Fibroblast of lung (primary cell): ENCODE data around the gene CCSER2.

Experiments used
- EZH2 ChIP-seq: IDR thresholded peaks from 2 replicates; pipeline ENCODE4 v1.5.1; 2012; ENCODE audit warnings: low read length, control low read depth, mild to moderate bottlenecking; ENCODE audit errors: missing control alignments
- TF ChIP-seq, protein P1 (sequence below), 2 donors: IDR thresholded peaks in 1 of 2; conservative IDR thresholded peaks in 1 of 2; 1 replicate in 1 of 2; 2 replicates in 1 of 2; pipeline ENCODE4 v1.5.1; 2011 to 2012; ENCODE audit warnings: low read length in 2 of 2, control low read depth in 1 of 2, inconsistent platforms in 1 of 2, low read depth in 1 of 2, mild to moderate bottlenecking in 1 of 2

DNA sequence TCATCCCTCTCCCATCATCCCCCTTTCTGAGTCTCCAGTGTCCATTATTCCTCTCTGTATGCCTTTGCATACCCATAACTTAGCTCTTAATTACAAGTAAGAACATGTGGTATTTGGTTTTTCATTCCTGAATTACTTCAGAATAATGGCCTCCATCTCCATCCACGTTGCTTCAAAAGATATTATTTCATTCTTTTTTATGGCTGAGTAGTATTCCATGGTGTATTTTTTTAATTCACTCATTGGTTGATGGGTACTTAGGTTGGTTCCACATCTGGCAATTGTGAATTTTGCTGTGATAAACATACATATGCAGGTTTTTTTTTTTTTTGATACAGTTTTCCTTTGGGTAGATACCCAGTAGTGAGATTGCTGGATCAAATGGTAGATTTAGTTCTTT is 40.4 kb downstream of the CCSER2 start:
- TF ChIP-seq, protein P1, sequence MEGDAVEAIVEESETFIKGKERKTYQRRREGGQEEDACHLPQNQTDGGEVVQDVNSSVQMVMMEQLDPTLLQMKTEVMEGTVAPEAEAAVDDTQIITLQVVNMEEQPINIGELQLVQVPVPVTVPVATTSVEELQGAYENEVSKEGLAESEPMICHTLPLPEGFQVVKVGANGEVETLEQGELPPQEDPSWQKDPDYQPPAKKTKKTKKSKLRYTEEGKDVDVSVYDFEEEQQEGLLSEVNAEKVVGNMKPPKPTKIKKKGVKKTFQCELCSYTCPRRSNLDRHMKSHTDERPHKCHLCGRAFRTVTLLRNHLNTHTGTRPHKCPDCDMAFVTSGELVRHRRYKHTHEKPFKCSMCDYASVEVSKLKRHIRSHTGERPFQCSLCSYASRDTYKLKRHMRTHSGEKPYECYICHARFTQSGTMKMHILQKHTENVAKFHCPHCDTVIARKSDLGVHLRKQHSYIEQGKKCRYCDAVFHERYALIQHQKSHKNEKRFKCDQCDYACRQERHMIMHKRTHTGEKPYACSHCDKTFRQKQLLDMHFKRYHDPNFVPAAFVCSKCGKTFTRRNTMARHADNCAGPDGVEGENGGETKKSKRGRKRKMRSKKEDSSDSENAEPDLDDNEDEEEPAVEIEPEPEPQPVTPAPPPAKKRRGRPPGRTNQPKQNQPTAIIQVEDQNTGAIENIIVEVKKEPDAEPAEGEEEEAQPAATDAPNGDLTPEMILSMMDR (conservative IDR thresholded peaks at IDR 0.05 in 1 of 2, IDR thresholded peaks at IDR 0.05 in 1 of 2; ENCODE audit: low read depth in 1 of 2, low read length in 2 of 2): no peak
- no peak for TF ChIP-seq EZH2
